Activated naive CD4-positive, alpha-beta T cell treated with anti-CD3 and anti-CD28 coated beads, Interleukin-2, amount 50 U/mL, for 72 hours (primary cell): ENCODE measurements around the gene RFX2. TPM values are rescaled to one million over a fixed set of nuclear protein-coding genes. Genes with fewer than 3 reads are reported as not detected.
A peak's percentile ranks its signal among the peaks of the same experiment; 100 is the strongest.
"Not testable (repeated sequence)": the region's sequence is repeated elsewhere in the genome, so short reads cannot be mapped to it uniquely, and the experiment has no call there.

ENCODE experiments used
- ATAC-seq, 2 donors: fragments of 150-1000 bp; cut with Tn5 transposase; 2 replicates each; pipeline ENCODE4 v1.10.0; 2021; ENCODE audit warnings: mild to moderate bottlenecking in 2 of 2, moderate library complexity in 2 of 2
- DNase-seq, 2 donors: peaks; one replicate each; pipeline ENCODE4 v3.0.0; 2021 to 2022; ENCODE audit warnings: low spot score in 2 of 2
- H3K27ac Mint-ChIP-seq, 2 donors: one replicate each; pipeline ENCODE4 v1.8.0; 2022; ENCODE audit warnings: mild to moderate bottlenecking in 2 of 2, mixed read lengths in 2 of 2
- H3K36me3 Mint-ChIP-seq, 2 donors: one replicate each; pipeline ENCODE4 v1.8.0; 2022; ENCODE audit warnings: mixed read lengths in 2 of 2
- H3K9me3 Mint-ChIP-seq, 2 donors: one replicate each; pipeline ENCODE4 v1.8.0; 2022; ENCODE audit warnings: mixed read lengths in 2 of 2
- total RNA-seq, 2 donors: library from RNA; stranded (reverse); gene quantifications; one replicate each; pipeline ENCODE4 v1.2.3, GENCODE V29; 2022

The RFX2 gene
- total RNA-seq, 2 donors from 2014 or later, result 11.2 to 13.8 TPM

- no peak for ATAC-seq
- Mint-ChIP-seq H3K27ac (no peak overlapping the region), H3K9me3 (no peaks in the 10 kb centered on the region), H3K36me3 (peaks cover 0 to 21% of the 10 kb centered on the region in 2 donors)
- peak in 1 of 2 donors; percentile 34 for DNase-seq
Measured at GRCh38 chr19:6041071-6041470, 69.2 kb downstream of the RFX2 start.

DNA sequence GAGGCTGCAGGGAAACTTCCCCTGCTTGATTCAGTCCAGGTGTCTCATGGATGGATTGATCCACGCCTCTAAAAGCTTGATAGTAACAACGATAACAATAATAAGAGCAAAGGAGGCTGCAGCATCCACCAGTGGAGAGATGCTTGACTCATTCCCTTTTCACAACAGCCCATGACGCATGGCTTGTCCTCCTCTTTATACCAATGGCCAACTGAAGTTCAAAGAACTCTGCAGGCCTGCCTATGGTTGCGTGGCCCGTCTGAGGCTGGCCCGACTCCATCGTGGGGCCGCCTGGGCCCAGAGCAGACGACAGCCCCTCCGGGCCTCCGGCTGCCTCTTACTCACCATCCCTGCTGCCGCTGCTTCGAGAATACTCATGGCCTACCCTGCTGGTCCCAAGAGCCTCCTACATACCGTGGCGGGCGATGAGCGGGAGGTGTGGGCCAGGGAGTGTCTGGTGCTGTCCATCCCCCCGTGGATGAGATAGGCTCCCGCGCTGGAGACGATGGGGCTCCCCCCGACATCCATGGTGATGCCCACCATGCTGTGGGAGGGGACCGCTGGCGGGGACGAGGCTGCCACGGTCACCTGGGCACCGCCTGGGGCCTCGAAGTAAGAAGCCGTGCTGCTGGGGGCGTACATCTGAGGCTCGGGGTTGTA is 70.6 kb downstream of the RFX2 start:
- Mint-ChIP-seq H3K9me3 (no peaks in the 10 kb centered on the region), H3K27ac (peak overlapping the region; percentile 48 to 96), H3K36me3 (peaks cover 0 to 21% of the 10 kb centered on the region in 2 donors)
- peak; percentile 30 to 56 for ATAC-seq
- DNase-seq, result peak in 1 of 2 donors; percentile 51

DNA sequence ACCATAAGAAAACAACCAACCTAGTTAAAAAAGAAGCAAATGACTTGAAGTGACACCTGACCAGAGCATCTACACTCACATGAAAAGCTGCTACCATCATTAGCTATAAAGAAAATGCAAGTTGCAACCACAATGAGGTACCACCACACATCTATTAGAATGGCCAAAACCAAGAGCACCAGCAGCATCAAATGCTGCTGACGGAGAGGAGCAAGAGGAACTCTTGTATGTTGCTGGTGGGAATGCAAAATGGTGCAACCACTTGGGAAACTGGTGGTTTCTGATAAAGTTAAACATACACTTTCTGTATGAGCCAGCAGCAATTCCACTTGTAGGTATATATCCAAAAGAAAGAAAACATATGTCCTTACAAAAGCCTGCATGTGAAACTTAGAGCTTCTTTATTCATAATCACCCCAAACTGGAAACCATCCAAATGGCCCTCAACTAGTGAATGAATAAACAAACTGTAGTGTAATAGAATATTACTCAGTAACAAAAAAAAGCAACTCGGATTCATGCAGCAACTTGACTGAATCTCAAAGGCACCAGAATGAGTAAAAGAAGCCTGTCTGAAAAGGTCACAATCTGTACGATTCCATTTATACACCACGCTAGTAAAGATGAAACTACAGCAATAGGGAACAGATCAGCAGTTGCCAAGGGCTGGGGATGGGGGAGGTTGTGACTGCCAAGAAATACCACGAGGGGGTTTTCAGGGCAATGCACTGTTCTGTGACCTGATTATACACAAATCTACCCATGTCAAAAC is 71.5 kb downstream of the RFX2 start:
- ATAC-seq (peak; percentile 87 to 94), DNase-seq (peak; percentile 54 to 55)
- Mint-ChIP-seq H3K27ac (peak overlapping the region; percentile 48 to 96), H3K36me3 (peaks cover 0 to 21% of the 10 kb centered on the region in 2 donors), H3K9me3 (no peaks in the 10 kb centered on the region)

GRCh38 chr19:6035026-6035425 is 75.3 kb downstream of the RFX2 start:
- no peak for ATAC-seq
- peaks cover 0 to 18% of the 10 kb centered on the region in 2 donors for H3K36me3 Mint-ChIP-seq
- no peak for DNase-seq

DNA sequence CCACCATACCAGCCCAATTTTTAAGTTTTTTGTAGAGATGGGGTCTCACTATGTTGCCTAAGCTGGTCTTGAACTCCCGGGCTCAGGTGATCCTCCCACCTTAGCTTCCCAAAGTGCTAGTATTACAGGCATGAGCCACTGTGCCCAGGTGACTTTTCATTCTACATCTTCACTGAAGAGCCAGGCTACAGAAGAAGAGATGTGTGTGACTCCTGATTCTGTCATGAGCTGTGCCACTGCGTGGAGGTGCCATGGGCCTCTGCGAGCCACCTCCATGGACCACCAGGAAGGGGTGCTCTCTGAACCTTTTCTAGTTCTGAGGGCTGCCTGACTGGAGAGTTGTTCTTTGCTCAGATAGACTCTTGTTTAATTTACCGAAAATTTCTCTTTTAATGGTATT is 75.8 kb downstream of the RFX2 start:
- no peaks in the 10 kb centered on the region for H3K9me3 Mint-ChIP-seq
- ATAC-seq, result no peak
- DNase-seq, result peak in 1 of 2 donors; percentile 6
- peaks cover 0 to 16% of the 10 kb centered on the region in 2 donors for H3K36me3 Mint-ChIP-seq
- H3K27ac Mint-ChIP-seq, result no peak overlapping the region

More at GRCh38 chr19:6035026-6035425, 75.3 kb downstream of the RFX2 start:
- H3K27ac Mint-ChIP-seq, result no peak overlapping the region
- H3K9me3 Mint-ChIP-seq, result no peaks in the 10 kb centered on the region

GRCh38 chr19:6033744-6034264 is 76.5 kb downstream of the RFX2 start:
- H3K27ac Mint-ChIP-seq, result no peak overlapping the region
- ATAC-seq, result no peak
- peaks cover 0 to 12% of the 10 kb centered on the region in 2 donors for H3K36me3 Mint-ChIP-seq
- H3K9me3 Mint-ChIP-seq, result no peaks in the 10 kb centered on the region
- no peak for DNase-seq

- ATAC-seq, result no peak
- DNase-seq, result peak in 1 of 2 donors; percentile 13
- Mint-ChIP-seq H3K9me3 (no peaks in the 10 kb centered on the region), H3K36me3 (peaks cover 0 to 10% of the 10 kb centered on the region in 2 donors), H3K27ac (peak overlapping the region in 1 of 2 donors; percentile 8)
Measured at GRCh38 chr19:6032827-6033226, 77.5 kb downstream of the RFX2 start.

- Mint-ChIP-seq H3K27ac (no peak overlapping the region), H3K9me3 (no peaks in the 10 kb centered on the region), H3K36me3 (peaks cover 0 to 7% of the 10 kb centered on the region in 2 donors)
- ATAC-seq, result no peak
- peak in 1 of 2 donors; percentile 34 for DNase-seq
Measured at GRCh38 chr19:6032381-6032780, 77.9 kb downstream of the RFX2 start.

GRCh38 chr19:6030214-6030507 is 80.1 kb downstream of the RFX2 start:
- ATAC-seq (peak in 1 of 2 donors; percentile 65), DNase-seq (peak in 1 of 2 donors; percentile 23)
- no peaks in the 10 kb centered on the region for H3K9me3 Mint-ChIP-seq
- H3K36me3 Mint-ChIP-seq, result no peaks in the 10 kb centered on the region
- peak overlapping the region in 1 of 2 donors; percentile 53 for H3K27ac Mint-ChIP-seq

DNA sequence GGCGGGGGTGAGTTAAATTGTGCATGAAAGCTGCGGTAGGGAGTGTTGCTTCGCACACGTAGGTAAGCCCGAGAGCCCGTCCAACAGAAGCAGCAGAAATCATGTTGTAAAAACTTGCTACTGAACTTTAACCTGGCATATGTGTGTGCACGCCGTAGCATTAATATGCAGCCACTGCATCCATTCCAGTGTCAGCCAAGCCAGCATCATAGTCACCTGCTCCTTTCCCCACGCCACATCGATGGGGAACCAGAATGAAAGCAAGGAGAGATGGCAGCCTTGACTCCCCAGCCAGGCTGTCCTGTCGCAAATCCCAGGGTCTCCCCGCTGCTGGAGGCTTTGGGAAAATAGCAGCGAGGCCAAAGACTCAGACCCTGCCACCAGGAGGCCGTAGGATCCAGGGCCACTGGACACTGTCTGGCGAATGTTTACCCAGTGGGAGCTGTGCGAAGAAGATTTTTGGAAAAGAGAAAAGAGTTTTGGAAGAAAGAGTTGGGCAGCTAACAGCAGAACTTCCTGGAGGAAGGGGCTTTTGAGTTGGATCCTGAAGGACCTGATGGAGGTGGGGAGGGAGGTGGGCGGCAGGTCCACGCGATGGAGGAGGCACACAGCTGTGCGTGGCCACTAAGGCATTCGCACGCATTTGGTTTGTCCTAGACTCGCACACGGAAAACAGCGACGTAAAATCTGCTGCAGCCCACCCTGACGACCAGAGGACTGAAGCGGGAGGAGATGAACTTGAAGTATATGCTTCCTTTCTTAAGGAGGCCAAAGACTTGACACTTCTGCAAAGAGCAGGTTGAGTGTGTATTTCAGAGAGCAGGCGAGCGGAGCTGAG is 83.7 kb downstream of the RFX2 start:
- ATAC-seq (no peak), DNase-seq (no peak)
- Mint-ChIP-seq H3K36me3 (no peaks in the 10 kb centered on the region), H3K27ac (no peak overlapping the region), H3K9me3 (no peaks in the 10 kb centered on the region)

DNA sequence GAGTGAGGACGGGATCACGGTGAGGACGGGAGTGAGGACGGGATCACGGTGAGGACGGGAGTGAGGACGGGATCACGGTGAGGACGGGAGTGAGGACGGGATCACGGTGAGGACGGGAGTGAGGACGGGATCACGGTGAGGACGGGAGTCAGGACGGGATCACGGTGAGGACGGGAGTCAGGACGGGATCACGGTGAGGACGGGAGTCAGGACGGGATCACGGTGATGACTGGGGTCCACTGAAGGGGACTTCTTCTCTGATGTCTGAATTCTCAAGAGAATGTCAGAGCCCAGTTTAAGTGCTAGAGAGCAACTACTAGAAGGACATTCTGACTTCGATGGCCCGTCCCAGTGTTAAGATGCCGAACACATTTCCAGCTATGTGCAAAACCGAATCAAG is 85.5 kb downstream of the RFX2 start:
- not testable (repeated sequence) for DNase-seq, H3K27ac Mint-ChIP-seq, ATAC-seq, H3K9me3 Mint-ChIP-seq, H3K36me3 Mint-ChIP-seq

- Mint-ChIP-seq H3K9me3 (no peaks in the 10 kb centered on the region), H3K27ac (no peak overlapping the region), H3K36me3 (no peaks in the 10 kb centered on the region)
- DNase-seq (no peak), ATAC-seq (no peak)
Measured at GRCh38 chr19:6023936-6024335, 86.4 kb downstream of the RFX2 start.

GRCh38 chr19:6023085-6023682 is 87.1 kb downstream of the RFX2 start:
- Mint-ChIP-seq H3K27ac (peak overlapping the region; percentile 2 to 27), H3K36me3 (no peaks in the 10 kb centered on the region), H3K9me3 (no peaks in the 10 kb centered on the region)
- no peak for DNase-seq
- ATAC-seq, result peak in 1 of 2 donors; percentile 20

DNA sequence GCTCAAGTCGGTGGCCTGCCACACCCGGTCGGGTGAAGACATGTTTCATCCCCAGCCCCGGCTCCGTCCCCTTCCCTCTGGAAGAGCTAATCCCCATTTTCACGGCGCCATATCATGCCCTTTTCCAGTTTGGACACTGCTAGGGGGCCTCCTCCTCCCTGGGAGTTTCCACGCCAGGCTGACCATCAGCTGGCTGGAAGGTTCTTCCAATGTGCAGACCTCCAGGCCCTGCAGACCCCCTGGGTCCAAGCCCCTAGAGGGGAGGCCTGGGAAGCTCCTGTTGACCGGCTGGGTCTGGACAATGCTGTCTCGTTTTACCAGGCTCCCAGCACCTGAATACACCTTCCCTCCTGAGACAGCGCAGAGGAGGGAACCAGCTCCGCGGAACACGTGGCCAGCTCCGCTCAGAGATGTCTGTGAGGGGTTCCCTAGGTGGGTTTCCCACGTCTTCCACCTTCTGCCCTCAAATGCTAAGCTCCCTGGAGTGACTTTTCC is 87.7 kb downstream of the RFX2 start:
- H3K27ac Mint-ChIP-seq, result peak overlapping the region in 1 of 2 donors; percentile 2
- no peaks in the 10 kb centered on the region for H3K36me3 Mint-ChIP-seq
- H3K9me3 Mint-ChIP-seq, result no peaks in the 10 kb centered on the region
- DNase-seq (no peak), ATAC-seq (peak; percentile 3 to 31)

DNA sequence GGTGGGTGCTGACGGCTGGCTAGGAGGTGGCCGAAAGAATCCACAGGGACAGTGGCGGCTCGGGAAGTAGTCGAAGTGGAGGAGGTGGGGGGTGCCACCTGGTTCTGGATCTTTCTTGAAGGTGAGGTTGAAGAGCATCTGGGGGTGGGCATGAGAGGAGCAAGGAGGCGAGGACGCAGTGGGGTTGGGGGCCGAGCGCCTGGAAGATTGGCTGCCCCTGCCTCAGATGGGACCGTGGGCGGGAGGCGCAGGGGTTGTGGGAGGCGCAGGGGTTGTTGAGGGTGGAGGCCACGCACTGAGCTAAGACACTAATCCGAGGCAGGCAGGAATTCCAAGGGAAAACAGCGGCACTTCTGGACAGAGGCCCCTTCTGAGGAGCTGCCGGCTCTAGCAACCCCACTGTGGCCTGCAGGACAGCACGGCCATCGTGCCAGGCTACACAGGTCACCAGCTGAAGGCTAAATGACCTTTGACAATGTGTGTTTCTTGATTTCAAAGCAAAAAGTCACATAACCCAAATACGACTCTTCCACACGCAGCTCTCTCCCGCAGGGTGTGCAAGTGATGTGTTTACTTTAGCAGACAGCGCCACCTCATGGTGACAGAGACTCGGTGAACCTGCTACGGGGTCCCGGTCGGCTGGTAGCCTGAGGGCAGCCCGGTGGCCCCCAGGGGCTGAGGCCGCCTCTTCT is 88.3 kb downstream of the RFX2 start:
- ATAC-seq, result peak; percentile 94 to 97
- no peaks in the 10 kb centered on the region for H3K36me3 Mint-ChIP-seq
- H3K27ac Mint-ChIP-seq, result no peak overlapping the region
- H3K9me3 Mint-ChIP-seq, result no peaks in the 10 kb centered on the region
- DNase-seq, result peak; percentile 66 to 87
